K562 (cell line): ENCODE measurements around the gene SCAMP1. TPM values are rescaled to one million over a fixed set of nuclear protein-coding genes. Genes with fewer than 3 reads are reported as not detected.

Source experiments
- ADNP ChIP-seq: fragments of 200-800 bp; sonication (Bioruptor generic); IDR thresholded peaks from 2 replicates; pipeline ENCODE4 v1.6.1; 2016; ENCODE audit warnings: missing genetic modification characterization, missing compliant biosample characterization
- BMI1 ChIP-seq: fragments of 150-350 bp; IDR thresholded peaks from 2 replicates; pipeline ENCODE4 v1.6.1; 2014; ENCODE audit warnings: low read length
- C11orf30 ChIP-seq: fragments of 450-650 bp; IDR thresholded peaks from 2 replicates; pipeline ENCODE4 v1.6.1; 2016; ENCODE audit warnings: low read depth, mild to moderate bottlenecking
- CCNT2 ChIP-seq: IDR thresholded peaks from 2 replicates; pipeline ENCODE4 v1.6.1; 2011; ENCODE audit warnings: borderline replicate concordance, low read depth, mild to moderate bottlenecking, moderate library complexity, mixed read lengths, low read length; ENCODE audit not compliant: insufficient read length; ENCODE audit errors: extremely low read depth
- CREB1 ChIP-seq, 2 experiments: sonication (generic) in 1 of 2; formaldehyde crosslinking in 1 of 2; IDR thresholded peaks; 2 replicates each; pipeline versions ENCODE4 v1.6.1 to v1.8.0; 2012 to 2022; ENCODE audit warnings: inconsistent platforms in 1 of 2, mild to moderate bottlenecking in 1 of 2, missing genetic modification reagents in 1 of 2, moderate library complexity in 1 of 2
- ETV5 ChIP-seq: sonication (generic); formaldehyde crosslinking; IDR thresholded peaks from 2 replicates; pipeline ENCODE4 v1.4.0; 2020; ENCODE audit warnings: low read depth, mild to moderate bottlenecking, missing genetic modification reagents
- HNRNPL ChIP-seq: fragments of 200-400 bp; formaldehyde crosslinking; IDR thresholded peaks from 2 replicates; pipeline ENCODE4 v1.6.1; 2017; ENCODE audit warnings: low read depth, mild to moderate bottlenecking, low read length
- HNRNPLL ChIP-seq: fragments of 200-400 bp; formaldehyde crosslinking; IDR thresholded peaks from 2 replicates; pipeline ENCODE4 v1.6.1; 2017; ENCODE audit warnings: low read length, low read depth, mild to moderate bottlenecking; ENCODE audit not compliant: poor library complexity, severe bottlenecking
- IFI16 ChIP-seq: fragments of 250-450 bp; sonication (Bioruptor Pico); IDR thresholded peaks from 2 replicates; pipeline ENCODE4 v2.1.2; 2022; ENCODE audit warnings: mild to moderate bottlenecking, inconsistent platforms
- ILF3 ChIP-seq: fragments of 450-650 bp; IDR thresholded peaks from 2 replicates; pipeline ENCODE4 v1.6.1; 2018; ENCODE audit warnings: antibody characterized with exemption, mild to moderate bottlenecking, moderate library complexity, borderline replicate concordance
- MBD2 ChIP-seq: sonication (generic); IDR thresholded peaks from 2 replicates; pipeline ENCODE4 v1.6.1; 2016; ENCODE audit warnings: low read depth, borderline replicate concordance
- MYC ChIP-seq, 2 experiments: fragments of 250-450 bp in 1 of 2; sonication (Bioruptor Pico) in 1 of 2; IDR thresholded peaks; 2 replicates each; pipeline versions ENCODE4 v1.5.1 to v1.6.1; 2012 to 2021; ENCODE audit warnings: low read depth in 2 of 2, borderline replicate concordance in 1 of 2, improper control_type of control experiment in 1 of 2, low read length in 1 of 2, mild to moderate bottlenecking in 1 of 2, moderate library complexity in 1 of 2
- NR1H2 ChIP-seq: sonication (generic); formaldehyde crosslinking; IDR thresholded peaks from 2 replicates; pipeline ENCODE4 v1.4.0; 2020; ENCODE audit warnings: mild to moderate bottlenecking, missing genetic modification reagents
- RBM25 ChIP-seq: fragments of 200-400 bp; formaldehyde crosslinking; IDR thresholded peaks from 2 replicates; pipeline ENCODE4 v1.6.1; 2018; ENCODE audit warnings: low read length, low read depth, moderate library complexity; ENCODE audit not compliant: severe bottlenecking
- TAF15 ChIP-seq: fragments of 200-400 bp; formaldehyde crosslinking; IDR thresholded peaks from 2 replicates; pipeline ENCODE4 v1.6.1; 2017; ENCODE audit warnings: mild to moderate bottlenecking, low read depth, low read length, moderate library complexity
- TAF7 ChIP-seq: fragments of 450-650 bp; IDR thresholded peaks from 2 replicates; pipeline ENCODE4 v1.6.1; 2016; ENCODE audit warnings: missing genetic modification characterization, missing compliant biosample characterization
- TCF7 ChIP-seq: sonication (generic); IDR thresholded peaks from 2 replicates; pipeline ENCODE4 v1.6.1; 2016; ENCODE audit warnings: antibody characterized with exemption, borderline replicate concordance
- YY1 ChIP-seq, 3 experiments: IDR thresholded peaks; 2 replicates each; pipeline ENCODE4 v1.6.1; 2011; ENCODE audit warnings: low read length in 2 of 3, mild to moderate bottlenecking in 2 of 3, moderate library complexity in 2 of 3, borderline replicate concordance in 1 of 3, control low read depth in 1 of 3, low read depth in 1 of 3; ENCODE audit not compliant: insufficient read depth in 3 of 3, insufficient replicate concordance in 2 of 3, control insufficient read depth in 1 of 3, insufficient read length in 1 of 3; ENCODE audit errors: extremely low read depth in 1 of 3
- ZFP1 ChIP-seq: fragments of 450-650 bp; formaldehyde crosslinking; IDR thresholded peaks from 2 replicates; pipeline ENCODE4 v1.4.0; 2020; ENCODE audit warnings: mild to moderate bottlenecking, mixed read lengths
- ZFP36 ChIP-seq: fragments of 150-350 bp; IDR thresholded peaks from 2 replicates; pipeline ENCODE4 v1.6.1; 2018; ENCODE audit warnings: low read length, low read depth; ENCODE audit not compliant: partially characterized antibody
- ZNF408 ChIP-seq: fragments of 250-450 bp; sonication (Bioruptor Pico); IDR thresholded peaks from 2 replicates; pipeline ENCODE4 v1.4.0; 2020; ENCODE audit warnings: low read depth, mild to moderate bottlenecking, moderate library complexity
- ZNF561 ChIP-seq: fragments of 450-650 bp; formaldehyde crosslinking; conservative IDR thresholded peaks from 2 replicates; pipeline ENCODE4 v1.4.0; 2020; ENCODE audit warnings: mild to moderate bottlenecking, moderate library complexity
- ZNF77 ChIP-seq: fragments of 250-450 bp; sonication (Bioruptor Pico); IDR thresholded peaks from 2 replicates; pipeline ENCODE4 v1.5.0; 2020
- polyA plus RNA-seq, 8 experiments: library from polyadenylated mRNA; depleted of rRNA in 4 of 8; stranded (reverse) in 5 of 8; unstranded in 3 of 8; fragments of >200 nt; fragmentation: Nextera tagmentation in 2 of 8; fragmentation: Illumina TruSeq in 1 of 8; extraction: Ambion mirVana in 2 of 8; extraction: Trizol in 1 of 8; gene quantifications; 2 replicates each; pipeline versions ENCODE4 v1.2.1 to v1.2.3, GENCODE V29; 2011 to 2014; ENCODE audit warnings: inconsistent platforms in 1 of 8, missing spikeins in 1 of 8
- total RNA-seq, 7 experiments: library from RNA; depleted of rRNA in 6 of 7; stranded (reverse); fragments of >200 nt in 6 of 7; fragmentation: Illumina TruSeq in 2 of 7; extraction: Trizol in 2 of 7; gene quantifications; 2 replicates each; pipeline versions ENCODE4 v1.2.1 to v1.2.3, GENCODE V29; 2011 to 2021; ENCODE audit warnings: low replicate concordance in 1 of 7
- TF ChIP-seq, protein P1 (sequence below): fragments of 450-650 bp; conservative IDR thresholded peaks from 2 replicates; pipeline ENCODE4 v1.6.1; 2016; ENCODE audit warnings: missing genetic modification characterization, low read depth, mild to moderate bottlenecking, missing compliant biosample characterization, moderate library complexity
- TF ChIP-seq, protein P2 (sequence below): fragments of 250-450 bp; sonication (Bioruptor Pico); IDR thresholded peaks from 2 replicates; pipeline ENCODE4 v1.4.0; 2020

Gene SCAMP1
- total and polyA plus RNA-seq, 9 of the 15 experiments (the other 6 are each of a cell fraction or from before 2014, with no cell fraction given) = 5.4 to 23.9 (median 13.8) TPM

DNA sequence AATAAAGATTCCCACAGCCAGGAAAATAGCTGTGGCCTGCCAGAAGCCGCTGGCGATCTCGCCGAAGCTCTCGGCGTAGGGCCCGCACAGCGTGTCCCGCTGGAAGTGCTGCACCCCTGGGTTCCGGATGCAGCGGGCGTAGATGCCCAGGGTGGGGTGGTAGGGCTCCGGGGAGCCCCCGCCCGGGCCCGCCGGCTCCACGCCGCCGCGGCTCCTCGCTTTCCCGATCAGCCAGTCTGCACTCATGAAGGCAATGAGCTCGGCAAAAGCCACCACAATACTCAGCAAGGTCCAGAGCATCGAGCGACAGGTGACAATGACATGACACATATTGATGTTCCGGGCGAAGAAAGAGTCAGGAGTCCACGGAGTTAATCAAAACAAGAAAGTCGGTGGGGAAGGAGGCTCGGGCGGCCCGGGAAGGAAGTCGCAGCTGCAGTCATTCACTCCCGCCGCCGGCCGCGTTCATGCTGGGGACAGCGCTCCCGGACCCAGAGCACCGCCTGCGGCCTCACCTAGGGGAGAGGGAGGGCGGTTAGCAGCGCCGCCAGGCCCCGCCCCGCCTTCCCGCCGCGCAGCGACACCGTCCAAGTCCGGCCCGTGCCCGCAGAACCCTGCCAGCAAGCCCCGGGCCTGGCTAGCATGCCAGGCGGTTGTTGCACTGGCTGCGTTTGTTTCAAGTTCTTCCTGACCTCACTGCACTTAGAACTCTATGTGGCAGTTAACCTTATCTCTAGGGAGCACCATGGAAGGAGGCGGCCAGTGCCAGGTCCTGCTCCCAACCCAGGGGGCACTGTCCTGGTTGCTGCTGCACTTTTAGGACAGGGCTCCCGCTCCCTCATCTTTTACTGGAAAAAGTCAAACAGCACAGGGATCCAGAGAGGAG, 149.7 kb downstream of the SCAMP1 start (continued):
- TF ChIP-seq, protein P1, sequence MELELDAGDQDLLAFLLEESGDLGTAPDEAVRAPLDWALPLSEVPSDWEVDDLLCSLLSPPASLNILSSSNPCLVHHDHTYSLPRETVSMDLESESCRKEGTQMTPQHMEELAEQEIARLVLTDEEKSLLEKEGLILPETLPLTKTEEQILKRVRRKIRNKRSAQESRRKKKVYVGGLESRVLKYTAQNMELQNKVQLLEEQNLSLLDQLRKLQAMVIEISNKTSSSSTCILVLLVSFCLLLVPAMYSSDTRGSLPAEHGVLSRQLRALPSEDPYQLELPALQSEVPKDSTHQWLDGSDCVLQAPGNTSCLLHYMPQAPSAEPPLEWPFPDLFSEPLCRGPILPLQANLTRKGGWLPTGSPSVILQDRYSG (tag) = 0 out of 2 replicates have a peak, but pooled peaks have one; percentile 50
- no peak for TF ChIP-seq ZNF408
- peak; percentile 43; the same call in 1 of the 2 replicates for TF ChIP-seq MYC (IDR thresholded peaks at IDR 0.05; ENCODE audit: low read depth, low read length)
- TF ChIP-seq MYC (CRISPR knock-in tag; IDR thresholded peaks at IDR 0.05; ENCODE audit: borderline replicate concordance, low read depth) = no peak
- no peak for TF ChIP-seq ZNF561 (CRISPR knock-in tag)
- no peak for TF ChIP-seq ZNF77 (CRISPR knock-in tag)
- TF ChIP-seq BMI1 = no peak
- peak; percentile 70 for TF ChIP-seq HNRNPL
- peak; percentile 19 for TF ChIP-seq HNRNPLL
- no peak for TF ChIP-seq NR1H2 (CRISPR knock-in tag)
- TF ChIP-seq TCF7 = no peak
- peak; percentile 76 for TF ChIP-seq CCNT2
- TF ChIP-seq TAF7 (tag) = no peak
- TF ChIP-seq IFI16 (CRISPR knock-in tag) = no peak
- TF ChIP-seq ILF3 = no peak
- no peak for TF ChIP-seq ZFP36
- TF ChIP-seq ZFP1 = no peak
- no peak for TF ChIP-seq TAF15
- TF ChIP-seq C11orf30 = peak; percentile 27; the same call in 1 of the 2 replicates
- TF ChIP-seq ETV5 = 0 out of 2 replicates have a peak, but pooled peaks have one; percentile 9
- no peak for TF ChIP-seq ADNP
- peak in 1 of 3 experiments; percentile 31 for TF ChIP-seq YY1 (IDR thresholded peaks at IDR 0.05; ENCODE audit: borderline replicate concordance in 1 of 3, control insufficient read depth in 1 of 3, extremely low read depth in 1 of 3, insufficient read depth in 3 of 3, insufficient read length in 1 of 3, insufficient replicate concordance in 2 of 3, low read depth in 1 of 3, low read length in 2 of 3)
- TF ChIP-seq RBM25 = no peak
- TF ChIP-seq, protein P2, sequence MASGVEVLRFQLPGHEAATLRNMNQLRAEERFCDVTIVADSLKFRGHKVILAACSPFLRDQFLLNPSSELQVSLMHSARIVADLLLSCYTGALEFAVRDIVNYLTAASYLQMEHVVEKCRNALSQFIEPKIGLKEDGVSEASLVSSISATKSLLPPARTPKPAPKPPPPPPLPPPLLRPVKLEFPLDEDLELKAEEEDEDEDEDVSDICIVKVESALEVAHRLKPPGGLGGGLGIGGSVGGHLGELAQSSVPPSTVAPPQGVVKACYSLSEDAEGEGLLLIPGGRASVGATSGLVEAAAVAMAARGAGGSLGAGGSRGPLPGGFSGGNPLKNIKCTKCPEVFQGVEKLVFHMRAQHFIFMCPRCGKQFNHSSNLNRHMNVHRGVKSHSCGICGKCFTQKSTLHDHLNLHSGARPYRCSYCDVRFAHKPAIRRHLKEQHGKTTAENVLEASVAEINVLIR (CRISPR knock-in tag) = no peak
- no peak for TF ChIP-seq CREB1 (IDR thresholded peaks at IDR 0.05)
- TF ChIP-seq CREB1 (CRISPR knock-in tag; IDR thresholded peaks at IDR 0.05) = 0 out of 2 replicates have a peak, but pooled peaks have one; percentile 24
- TF ChIP-seq MBD2 = no peak
